Right hindlimb (tissue), 1 donor: ENCODE measurements around the gene ZNF302.

Experiments used
- DNase-seq: peaks from one replicate; pipeline ENCODE4 v3.0.0-alpha.2; 2018

ZNF302 gene

GRCh38 chr19:34733746-34734536 is 56.5 kb downstream of the ZNF302 start, which contains the start of gene ZNF181:
ZNF181 (plus strand) TSS chr19:34734243; CDS start chr19:34735038, 795 bp downstream.
- peak; percentile 94 for DNase-seq

GRCh38 chr19:34734537-34735103 is 57.1 kb downstream of the ZNF302 start:
- no peak for DNase-seq
